Measurements from ENCODE around the gene PIBF1.
"Not testable (repeated sequence)": the region's sequence is repeated elsewhere in the genome, so short reads cannot be mapped to it uniquely, and the experiment has no call there.

The PIBF1 gene

DNA sequence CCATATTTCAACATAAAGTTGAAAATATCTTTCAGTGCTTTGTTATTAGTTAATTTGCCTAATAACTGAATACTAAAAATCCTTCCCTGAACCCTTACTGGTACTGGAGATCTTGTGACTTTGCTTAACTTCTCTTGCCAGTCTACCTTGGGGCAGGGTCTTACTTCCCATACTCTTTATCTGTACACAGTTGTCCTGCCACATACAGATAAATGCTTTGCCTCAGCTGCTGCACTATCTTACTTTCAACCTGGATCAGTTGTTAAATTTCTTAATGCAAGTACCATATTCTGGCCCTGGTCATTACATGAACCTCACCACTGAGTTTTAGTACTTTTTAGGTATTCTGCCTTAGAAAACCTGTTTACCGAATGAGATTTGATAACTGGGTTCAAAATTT is 107.6 kb downstream of the PIBF1 start:
- DNase-seq, result no peak
- in situ Hi-C loops (cut with MboI; ENCODE audit: low pct_unique_long_range_greater_than_20kb, low sequenced_read_pairs), result no loop called here

DNA sequence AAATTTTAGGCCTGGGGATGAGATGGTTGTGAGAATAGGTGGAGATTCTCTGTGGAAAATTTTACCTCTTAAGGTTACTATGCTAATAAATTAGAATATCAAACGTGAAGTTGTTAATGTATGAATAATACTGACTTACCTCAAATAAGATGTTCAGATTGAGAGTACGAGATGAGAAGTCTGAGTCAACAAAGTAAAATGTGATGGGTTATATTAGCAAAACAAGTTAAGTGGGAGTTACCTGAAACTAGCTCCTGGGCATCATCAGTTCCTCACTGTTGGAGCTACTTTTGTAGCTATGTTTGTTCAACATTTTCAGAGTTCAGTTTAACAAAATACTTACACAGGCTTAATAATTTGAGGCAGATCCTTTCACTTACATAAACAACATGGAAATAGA is 108.6 kb downstream of the PIBF1 start:
- in situ Hi-C loops (cut with MboI; ENCODE audit: low pct_unique_long_range_greater_than_20kb, low sequenced_read_pairs), result no loop called here
- no peak for DNase-seq

DNA sequence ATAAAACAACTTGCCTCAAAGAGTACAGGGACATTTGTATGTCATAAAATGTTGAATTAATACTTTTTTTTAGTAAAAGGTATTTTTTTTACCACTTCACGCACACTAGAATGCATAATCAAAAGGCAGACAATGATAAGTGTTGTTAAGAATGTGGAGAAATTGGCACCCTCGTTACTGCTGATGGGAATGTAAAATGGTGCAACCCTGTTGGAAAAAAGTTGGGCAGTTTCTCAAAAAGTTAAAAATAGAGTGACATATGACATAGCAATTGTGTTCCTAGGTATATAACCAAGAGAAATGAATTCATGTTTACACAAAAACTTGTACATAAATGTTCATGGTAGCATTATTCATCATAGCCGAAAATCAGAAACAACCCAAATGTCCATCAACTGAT is 109.5 kb downstream of the PIBF1 start:
- no peak for DNase-seq
- in situ Hi-C loops (cut with MboI; ENCODE audit: low pct_unique_long_range_greater_than_20kb, low sequenced_read_pairs), result no loop called here

DNA sequence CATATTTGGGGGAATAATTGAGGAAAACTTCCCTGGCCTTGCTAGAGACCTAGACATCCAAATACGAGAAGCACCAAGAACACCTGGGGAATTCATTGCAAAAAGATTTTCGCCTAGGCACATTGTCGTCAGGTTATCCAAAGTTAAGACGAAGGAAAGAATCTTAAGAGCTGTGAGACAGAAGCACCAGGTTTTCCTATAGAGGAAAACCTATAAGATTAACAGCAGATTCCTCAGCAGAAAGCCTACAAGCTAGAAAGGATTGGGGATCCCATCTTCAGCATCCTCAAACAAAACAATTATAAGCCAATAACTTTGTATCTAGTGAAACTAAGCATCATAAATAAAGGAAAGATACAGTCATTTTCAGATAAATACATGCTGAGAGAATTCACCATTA is 114.9 kb downstream of the PIBF1 start:
- in situ Hi-C loops (cut with MboI; ENCODE audit: low pct_unique_long_range_greater_than_20kb, low sequenced_read_pairs), result no loop called here
- DNase-seq, result no peak

DNA sequence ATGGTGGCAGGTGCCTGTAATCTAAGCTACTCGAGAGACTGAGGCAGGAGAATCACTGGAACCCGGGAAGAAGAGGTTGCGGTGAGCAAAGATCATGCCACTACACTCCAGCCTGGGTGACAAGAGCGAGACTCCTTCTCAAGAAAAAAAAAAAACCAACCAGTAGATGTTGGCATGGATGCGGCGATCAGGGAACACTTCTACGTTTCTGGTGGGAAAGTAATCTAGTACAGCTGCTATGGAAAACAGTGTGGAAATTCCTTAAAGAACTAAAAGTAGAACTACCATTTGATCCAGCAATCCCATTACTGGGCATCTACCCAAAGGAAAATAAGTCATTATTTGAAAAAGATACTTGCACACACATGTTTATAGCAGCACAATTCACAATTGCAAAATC is 119.6 kb downstream of the PIBF1 start:
- DNase-seq; in situ Hi-C loops (cut with MboI; ENCODE audit: low pct_unique_long_range_greater_than_20kb, low sequenced_read_pairs): not testable (repeated sequence)

DNA sequence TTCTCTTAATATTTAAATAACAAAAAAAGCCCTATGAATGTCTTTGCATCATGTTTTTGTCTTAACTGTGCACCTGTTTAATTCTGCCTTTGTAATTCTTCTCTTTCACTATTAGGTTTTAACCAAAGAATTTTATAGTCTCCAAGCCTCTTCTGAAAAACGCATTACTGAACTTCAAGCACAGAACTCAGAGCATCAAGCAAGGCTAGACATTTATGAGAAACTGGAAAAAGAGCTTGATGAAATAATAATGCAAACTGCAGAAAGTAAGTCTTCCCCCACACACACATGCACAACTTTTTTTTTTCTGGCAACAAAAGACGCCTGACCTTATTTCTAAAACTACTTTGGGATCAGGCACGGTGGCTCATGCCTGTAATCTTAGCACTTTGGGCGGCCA is 126.5 kb downstream of the PIBF1 start:
- no peak for DNase-seq
- in situ Hi-C loops (cut with MboI; ENCODE audit: low pct_unique_long_range_greater_than_20kb, low sequenced_read_pairs), result no loop called here

DNA sequence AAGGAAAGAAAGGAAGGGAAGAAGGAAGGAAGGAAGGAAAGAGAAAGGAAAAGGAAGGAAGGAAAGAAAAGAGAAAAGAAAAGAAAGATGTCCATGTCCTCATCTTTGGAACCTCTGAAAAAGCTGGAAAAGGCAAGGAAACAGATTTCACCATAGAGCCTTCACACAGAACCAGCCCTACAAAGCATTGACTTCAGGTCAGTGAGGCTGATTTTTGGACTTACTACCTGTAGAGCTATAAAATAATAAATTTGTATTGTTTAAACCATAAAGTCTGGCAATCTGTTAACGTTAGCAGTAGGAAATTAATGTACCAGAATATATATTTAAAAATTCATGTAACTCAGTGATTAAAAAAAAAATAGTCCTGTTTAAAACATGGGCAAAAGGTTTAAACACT is 130.0 kb downstream of the PIBF1 start:
- no peak for DNase-seq
- in situ Hi-C loops (cut with MboI; ENCODE audit: low pct_unique_long_range_greater_than_20kb, low sequenced_read_pairs), result no loop called here

DNA sequence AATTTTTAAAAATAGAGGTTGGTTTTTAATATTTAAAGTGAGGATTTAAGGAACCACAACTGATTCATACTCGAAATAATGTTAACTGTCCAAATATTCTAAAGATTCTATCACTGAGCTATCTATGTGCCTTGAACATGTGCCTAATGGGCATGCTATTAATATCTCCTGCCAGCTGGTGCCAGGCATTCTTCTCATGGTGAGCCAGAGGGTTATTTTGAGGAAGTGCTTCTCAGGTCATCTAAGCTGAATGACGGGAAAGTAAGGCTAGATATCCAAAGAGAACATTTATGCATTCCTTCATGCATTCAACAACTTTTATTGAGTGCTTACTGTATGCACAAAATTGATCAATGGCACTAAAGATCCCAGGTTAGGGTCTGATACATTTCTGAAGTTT is 138.2 kb downstream of the PIBF1 start:
- DNase-seq, result no peak
- in situ Hi-C loops (cut with MboI; ENCODE audit: low pct_unique_long_range_greater_than_20kb, low sequenced_read_pairs), result no loop called here

DNA sequence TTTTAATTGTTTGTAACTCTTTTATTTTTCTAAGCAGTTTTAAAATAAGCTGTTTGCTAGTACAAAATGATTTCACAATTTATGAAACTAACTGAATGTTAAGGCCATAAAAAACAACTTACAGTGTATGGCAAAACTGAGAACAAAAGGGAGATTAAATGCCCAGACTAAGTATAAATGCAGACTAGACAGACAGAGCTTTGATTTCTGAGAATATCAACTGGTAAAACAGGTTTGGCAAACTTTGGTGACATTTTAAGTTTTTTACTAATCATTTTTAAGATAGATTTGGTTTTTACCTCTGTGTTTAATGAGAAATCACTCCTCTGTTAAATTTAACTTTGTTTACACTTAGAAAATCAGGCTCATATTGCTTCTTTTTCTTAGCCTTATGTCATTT is 149.4 kb downstream of the PIBF1 start:
- DNase-seq, result no peak
- in situ Hi-C loops (cut with MboI; ENCODE audit: low pct_unique_long_range_greater_than_20kb, low sequenced_read_pairs), result no loop called here

DNA sequence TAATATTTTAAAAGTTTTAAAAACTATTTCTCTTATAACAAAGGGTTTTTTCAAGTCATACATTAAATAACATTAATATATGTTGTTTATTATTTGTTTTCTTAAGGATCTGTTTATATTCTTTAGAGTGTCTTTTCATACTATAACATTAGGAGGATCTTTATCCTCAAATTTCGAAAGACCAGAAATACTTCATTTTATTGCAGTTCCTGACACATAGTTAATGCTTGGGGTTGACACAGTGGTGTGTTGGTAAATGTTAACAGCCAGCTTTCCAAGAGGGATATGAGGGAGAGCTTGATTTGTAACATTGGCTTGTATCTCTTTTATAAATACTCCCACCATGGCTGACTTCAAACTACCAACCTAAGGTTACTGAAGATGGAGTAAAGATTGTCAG is 150.3 kb downstream of the PIBF1 start:
- in situ Hi-C loops (cut with MboI; ENCODE audit: low pct_unique_long_range_greater_than_20kb, low sequenced_read_pairs), result no loop called here

DNA sequence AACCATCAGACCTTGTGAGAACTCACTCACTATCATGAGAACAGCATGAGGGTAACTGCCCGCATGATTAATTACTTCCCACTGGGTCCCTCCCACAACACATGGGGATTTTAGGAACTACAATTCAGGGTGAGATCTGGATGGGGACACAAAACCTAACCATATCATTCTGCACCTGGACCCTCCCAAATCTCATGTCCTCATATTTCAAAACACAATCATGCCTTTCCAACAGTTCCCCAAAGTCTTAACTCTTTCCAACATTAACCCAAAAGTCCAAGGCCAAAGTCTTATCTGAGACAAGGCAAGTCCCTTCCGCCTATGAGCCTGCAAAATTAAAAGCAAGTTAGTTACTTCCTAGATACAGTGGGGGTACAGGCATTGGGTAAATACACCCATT is 164.3 kb downstream of the PIBF1 start:
- DNase-seq; in situ Hi-C loops (cut with MboI; ENCODE audit: low pct_unique_long_range_greater_than_20kb, low sequenced_read_pairs): not testable (repeated sequence)

More for the DNA sequence above, 150.3 kb downstream of the PIBF1 start:
- no peak for DNase-seq

DNA sequence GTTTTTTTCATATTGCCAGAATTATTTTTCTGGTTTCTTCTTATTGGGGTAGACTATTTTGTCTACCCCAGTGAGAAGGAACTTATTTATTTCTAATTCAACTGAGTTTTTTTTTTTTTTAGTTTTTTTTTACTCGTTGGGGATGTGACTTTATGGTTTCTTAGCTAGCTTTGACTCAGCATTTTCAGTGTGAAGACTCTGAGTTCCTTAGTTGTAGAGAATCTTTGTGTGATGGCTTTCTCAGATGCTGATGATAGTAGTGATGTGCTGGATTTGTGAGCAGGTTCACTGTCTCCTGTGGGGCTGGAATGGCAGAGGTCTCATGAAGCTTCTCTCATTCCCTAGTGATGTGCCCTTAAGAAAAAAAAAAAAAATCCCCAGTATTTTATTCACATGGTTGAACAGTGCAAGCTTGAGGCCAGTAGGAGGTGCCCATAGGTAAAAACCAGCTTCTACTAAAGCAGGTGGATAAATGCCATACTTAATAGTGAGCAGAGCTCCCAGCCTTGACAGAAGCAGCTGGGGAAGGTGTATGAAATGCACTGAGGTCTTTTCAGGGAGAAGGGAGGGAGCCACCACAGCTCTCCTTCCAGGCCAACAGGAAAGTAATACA is 170.7 kb downstream of the PIBF1 start:
- in situ Hi-C loops (cut with MboI; ENCODE audit: low pct_unique_long_range_greater_than_20kb, low sequenced_read_pairs), result no loop called here
- no peak for DNase-seq

DNA sequence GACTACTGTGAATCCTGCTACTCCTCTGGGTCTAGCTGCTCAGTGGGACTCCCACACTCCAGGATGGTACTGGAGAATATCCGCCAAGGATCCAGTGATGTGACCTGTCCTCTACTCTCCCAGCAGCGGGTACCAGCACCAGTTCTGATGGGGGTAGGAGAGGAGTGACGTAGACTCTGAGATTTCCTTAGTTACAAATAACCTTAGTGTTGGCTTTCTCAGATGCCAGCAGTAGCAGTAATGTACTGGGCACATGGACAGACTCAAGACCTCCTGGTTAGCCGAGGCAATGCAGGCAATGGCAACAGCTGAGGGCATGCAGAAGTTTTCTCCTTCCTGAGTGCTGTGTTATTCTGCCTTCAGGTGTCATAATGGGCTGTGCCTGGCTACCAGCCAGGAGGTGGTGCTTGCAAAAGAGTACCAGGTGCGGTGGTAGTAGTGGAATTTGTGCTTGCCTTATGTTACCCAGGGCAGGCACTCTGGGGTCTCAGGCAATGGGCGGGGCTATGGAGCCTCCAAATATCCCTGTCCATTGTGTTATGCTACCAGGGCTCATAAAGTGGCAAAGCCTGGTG is 171.5 kb downstream of the PIBF1 start:
- no peak for DNase-seq

DNA sequence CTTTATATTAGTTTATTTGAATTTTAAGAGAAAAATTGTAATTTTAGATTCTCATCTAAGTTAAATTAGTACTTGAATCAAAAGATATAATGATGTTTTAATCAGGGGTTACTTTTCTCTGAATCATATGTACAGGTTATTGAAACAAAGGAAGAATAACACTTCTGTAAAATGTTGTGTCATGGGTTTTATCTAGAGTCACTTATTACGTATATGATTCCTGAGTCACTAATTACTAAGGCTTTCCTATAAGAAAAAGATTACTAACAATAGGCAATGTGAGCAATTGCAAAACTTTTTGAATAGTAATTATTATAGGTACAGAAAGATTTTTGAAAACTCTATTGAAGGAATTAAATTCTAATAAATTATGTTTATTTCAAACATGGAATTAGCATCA is 177.7 kb downstream of the PIBF1 start:
- in situ Hi-C loops (cut with MboI; ENCODE audit: low pct_unique_long_range_greater_than_20kb, low sequenced_read_pairs), result no loop called here
- DNase-seq, result no peak

More for the DNA sequence above, 171.5 kb downstream of the PIBF1 start:
- in situ Hi-C loops (cut with MboI; ENCODE audit: low pct_unique_long_range_greater_than_20kb, low sequenced_read_pairs), result no loop called here

DNA sequence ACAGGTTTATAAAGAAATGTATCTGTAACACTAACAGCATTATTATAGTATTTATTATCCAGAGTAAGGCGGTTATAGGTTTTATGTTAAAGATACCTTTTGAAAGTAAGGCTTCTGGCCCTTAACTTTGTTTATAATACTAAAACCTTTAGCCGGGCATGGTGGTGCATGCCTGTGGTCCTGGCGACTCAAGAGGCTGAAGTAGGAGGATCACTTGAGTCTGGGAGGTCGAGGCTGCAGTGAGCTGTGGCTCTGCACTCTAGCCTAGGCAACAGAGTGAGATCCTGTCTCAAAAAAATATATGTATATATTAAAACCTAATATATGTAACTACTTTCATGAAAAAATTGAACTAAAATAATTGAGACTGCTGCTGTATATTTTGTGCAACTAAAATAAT is 178.2 kb downstream of the PIBF1 start:
- in situ Hi-C loops (cut with MboI; ENCODE audit: low pct_unique_long_range_greater_than_20kb, low sequenced_read_pairs), result no loop called here
- DNase-seq, result no peak

DNA sequence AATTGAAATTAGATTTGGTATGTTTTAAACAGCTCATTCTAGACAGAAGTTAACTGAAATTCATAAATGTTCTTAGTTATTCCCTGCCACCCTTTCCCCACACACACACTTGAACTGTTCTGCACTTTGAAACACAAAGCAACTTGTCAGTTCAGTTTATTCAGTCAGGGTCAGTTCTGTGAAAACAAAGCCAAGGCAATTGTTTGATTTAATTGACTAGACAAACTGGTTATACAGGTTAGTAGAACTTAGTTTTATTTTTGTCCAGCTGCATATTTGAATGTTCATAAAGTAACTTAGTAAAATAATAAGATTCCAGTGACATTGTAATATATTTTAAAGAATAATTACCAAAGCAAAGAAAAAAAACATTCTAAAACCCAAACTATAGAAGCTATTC is 178.6 kb downstream of the PIBF1 start:
- no peak for DNase-seq
- in situ Hi-C loops (cut with MboI; ENCODE audit: low pct_unique_long_range_greater_than_20kb, low sequenced_read_pairs), result no loop called here

DNA sequence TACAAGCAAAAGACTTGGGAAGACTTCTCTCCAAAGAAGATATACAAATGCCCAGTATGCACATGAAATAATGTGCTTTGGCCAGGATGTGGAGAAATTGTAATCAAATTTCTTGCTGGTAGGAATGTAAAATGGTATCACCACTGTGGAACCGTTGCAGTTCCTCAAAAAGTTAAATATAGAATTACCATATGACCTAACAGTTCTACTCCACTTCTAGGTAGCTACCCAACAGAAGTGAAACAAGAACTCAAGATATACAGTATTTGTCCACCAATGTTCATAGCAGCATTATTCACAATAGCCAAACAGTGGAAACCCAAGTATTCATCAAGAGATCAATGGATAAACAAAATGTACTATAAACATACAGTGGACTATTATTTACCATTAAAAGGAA is 181.8 kb downstream of the PIBF1 start:
- in situ Hi-C loops (cut with MboI; ENCODE audit: low pct_unique_long_range_greater_than_20kb, low sequenced_read_pairs), result no loop called here

DNA sequence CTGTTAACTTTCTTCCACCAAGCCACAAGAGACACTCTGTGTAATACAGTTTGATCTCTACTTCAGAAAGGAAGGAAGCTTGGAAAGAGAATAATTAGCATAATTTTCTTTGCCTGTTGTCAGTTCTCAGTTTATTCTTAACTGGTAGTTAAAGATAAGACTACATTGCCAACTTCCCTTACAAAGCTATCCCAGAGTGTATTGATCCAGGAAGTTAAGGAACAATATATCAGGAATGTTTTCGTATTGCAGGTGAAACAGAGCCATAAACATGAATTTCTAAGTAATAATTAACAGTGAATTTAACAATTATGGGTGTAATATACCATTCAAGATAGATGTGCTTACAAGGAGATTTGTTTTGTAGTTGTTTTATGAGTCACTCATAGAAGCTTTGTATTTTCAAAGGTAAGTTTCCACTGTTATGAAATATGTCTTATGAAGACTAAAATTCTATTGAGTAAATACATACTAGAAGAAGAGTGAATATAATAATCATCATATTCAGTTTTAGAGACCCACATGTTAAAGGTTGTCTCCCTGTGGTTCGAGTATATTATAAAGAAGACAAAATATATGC is 188.5 kb downstream of the PIBF1 start:
- no peak for DNase-seq
- in situ Hi-C loops (cut with MboI; ENCODE audit: low pct_unique_long_range_greater_than_20kb, low sequenced_read_pairs), result no loop called here

More for the DNA sequence above, 181.8 kb downstream of the PIBF1 start:
- peak; percentile 12 for DNase-seq

DNA sequence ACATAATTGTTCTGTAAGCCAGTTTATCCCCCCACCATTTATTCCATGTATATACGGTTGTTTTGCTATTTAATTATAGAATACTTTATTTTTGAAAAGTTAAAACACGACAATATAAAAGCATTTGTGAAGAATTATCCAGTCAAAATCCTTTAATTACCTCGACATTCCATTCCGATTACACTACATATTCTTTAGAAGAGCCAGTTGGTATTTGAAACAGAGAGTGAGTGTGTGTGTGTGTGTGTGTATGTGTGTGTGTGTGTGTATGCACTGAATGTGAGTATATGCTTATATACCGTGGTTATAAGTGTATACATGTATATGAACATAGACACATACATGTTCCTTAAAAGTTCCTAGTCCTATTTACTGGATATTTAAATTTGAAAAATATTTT is 189.0 kb downstream of the PIBF1 start:
- DNase-seq, result no peak
- in situ Hi-C loops (cut with MboI; ENCODE audit: low pct_unique_long_range_greater_than_20kb, low sequenced_read_pairs), result no loop called here

DNA sequence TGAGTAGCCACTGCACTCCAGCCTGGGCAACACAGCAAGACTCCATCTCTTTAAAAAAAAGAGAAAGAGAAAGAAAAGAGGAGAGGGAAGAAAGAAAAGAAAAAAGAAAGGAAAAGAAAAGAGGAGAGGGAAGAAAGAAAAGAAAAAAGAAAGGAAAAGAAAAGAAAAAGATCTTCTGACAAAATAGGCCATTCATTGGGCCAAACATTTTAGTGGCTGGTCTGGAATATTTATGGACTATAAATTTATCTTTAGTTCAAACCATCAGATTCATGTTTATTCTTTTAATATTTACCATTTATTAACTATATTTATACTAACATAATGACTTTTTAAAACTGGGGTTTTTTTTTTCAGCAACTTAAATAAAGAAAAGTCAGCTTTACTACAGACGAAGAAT is 191.3 kb downstream of the PIBF1 start:
- in situ Hi-C loops (cut with MboI; ENCODE audit: low pct_unique_long_range_greater_than_20kb, low sequenced_read_pairs), result no loop called here
- no peak for DNase-seq
